HUES48 (cell line): ENCODE measurements around the gene TXLNG.
"Not testable (repeated sequence)": the region's sequence is repeated elsewhere in the genome, so short reads cannot be mapped to it uniquely, and the experiment has no call there.

Experiments
- H3K27ac ChIP-seq: one replicate; pipeline ENCODE4 v1.7.0; 2013; ENCODE audit warnings: low read depth, low read length, inconsistent platforms
- H3K27me3 ChIP-seq: 2 replicates; pipeline ENCODE4 v1.6.1; 2013; ENCODE audit warnings: mild to moderate bottlenecking, low read length; ENCODE audit not compliant: control insufficient read depth, insufficient read depth
- H3K36me3 ChIP-seq: 2 replicates; pipeline ENCODE4 v1.6.1; 2013; ENCODE audit warnings: low read length; ENCODE audit not compliant: control insufficient read depth, insufficient read depth
- H3K4me1 ChIP-seq: 2 replicates; pipeline ENCODE4 v1.6.1; 2013; ENCODE audit warnings: mild to moderate bottlenecking, low read length; ENCODE audit not compliant: control insufficient read depth, insufficient read depth
- H3K4me3 ChIP-seq: 2 replicates; pipeline ENCODE4 v1.5.1; 2013; ENCODE audit warnings: mild to moderate bottlenecking, low read depth, low read length
- H3K9ac ChIP-seq: 2 replicates; pipeline ENCODE4 v1.6.1; 2013; ENCODE audit warnings: mild to moderate bottlenecking, low read depth, low read length, moderate library complexity
- H3K9me3 ChIP-seq: 2 replicates; pipeline ENCODE4 v1.6.1; 2013; ENCODE audit warnings: low read length; ENCODE audit not compliant: control insufficient read depth, insufficient read depth

The TXLNG gene

DNA sequence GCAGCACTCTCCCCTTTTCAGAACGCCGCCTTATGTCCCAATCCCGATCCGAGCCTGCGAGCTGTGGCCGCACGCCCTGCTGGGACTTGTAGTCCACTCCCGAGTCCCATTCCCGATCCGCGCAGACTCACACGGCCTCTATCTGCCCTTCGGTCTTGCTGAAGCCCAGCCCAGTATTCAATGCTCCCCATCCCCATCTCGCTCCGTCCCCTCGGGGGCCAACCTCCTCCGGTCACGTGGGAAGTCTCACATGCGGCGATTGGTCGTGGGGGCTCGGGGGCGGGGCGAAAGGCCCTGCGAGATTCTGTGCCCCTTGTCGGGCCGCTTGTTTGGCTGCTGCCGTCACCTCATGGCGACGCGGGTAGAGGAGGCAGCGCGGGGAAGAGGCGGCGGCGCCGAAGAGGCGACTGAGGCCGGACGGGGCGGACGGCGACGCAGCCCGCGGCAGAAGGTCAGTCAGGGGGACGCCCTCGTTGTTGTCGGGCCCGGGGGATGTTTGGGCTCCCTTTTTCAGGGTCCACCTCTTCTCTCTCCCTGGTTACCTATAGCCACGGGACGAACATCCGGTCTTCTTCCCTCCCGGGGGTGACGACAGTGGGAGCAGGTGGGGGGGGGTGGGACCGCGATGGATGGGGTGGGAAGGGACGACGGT, at the start of gene TXLNG:
Gene TXLNG (plus strand): TSS at position 328 of the 652 bp plus-strand sequence. CDS start 22 bp downstream, at position 350.
- Histone ChIP-seq H3K27ac (peak within 1 kb of the TSS; percentile 92), H3K4me3 (peak within 1 kb of the TSS; percentile 90), H3K9me3 (no peaks in the 10 kb centered on the region), H3K27me3 (no peaks in the 10 kb centered on the region), H3K4me1 (peaks cover 10% of the 10 kb centered on the region), H3K9ac (peak within 1 kb of the TSS; percentile 81), H3K36me3 (peaks cover 30% of the 10 kb centered on the region)

DNA sequence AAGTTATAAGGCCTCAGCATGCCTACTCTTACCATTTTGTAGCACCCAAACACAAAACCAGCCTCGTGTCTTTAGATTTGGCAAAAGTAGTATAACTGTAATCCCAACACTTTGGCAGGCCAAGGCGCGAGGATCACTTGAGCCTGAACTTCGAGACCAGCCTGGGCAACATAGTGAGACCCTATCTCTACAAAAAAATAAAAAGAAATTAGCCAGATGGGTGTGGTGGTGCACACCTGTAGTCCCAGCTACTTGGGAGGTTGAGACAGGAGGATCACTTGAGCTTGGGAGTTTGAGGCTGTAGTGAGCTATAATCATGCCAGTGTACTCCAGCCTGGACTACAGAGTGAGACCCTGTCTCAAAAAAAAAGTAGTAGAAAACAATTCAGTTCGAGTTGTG, 49.2 kb upstream of the TXLNG start:
- Histone ChIP-seq H3K27ac (no peak overlapping the region), H3K9me3 (no peaks in the 10 kb centered on the region), H3K36me3 (peaks cover 77% of the 10 kb centered on the region), H3K4me1 (no peaks in the 10 kb centered on the region), H3K9ac (no peak overlapping the region), H3K27me3 (no peaks in the 10 kb centered on the region), H3K4me3 (no peak overlapping the region)

DNA sequence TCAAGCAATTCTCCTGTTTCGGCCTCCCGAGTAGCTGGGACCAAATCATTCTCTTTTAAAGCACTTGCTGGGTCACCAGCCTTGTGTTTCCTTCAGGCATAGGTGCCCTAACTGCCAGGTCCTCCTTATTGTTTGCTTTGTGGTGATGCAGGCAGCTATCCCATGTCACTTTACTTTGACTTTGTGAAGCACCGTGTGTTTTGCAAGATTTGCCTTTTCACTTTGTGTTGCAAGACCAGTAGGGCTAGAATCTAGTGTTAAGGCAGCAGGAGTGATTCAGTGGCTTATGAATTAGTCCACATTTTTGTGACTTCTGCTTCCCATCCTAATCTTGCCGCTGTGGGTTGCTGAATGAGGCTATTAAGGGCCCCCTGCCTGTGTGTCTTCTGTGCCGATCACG, 46.7 kb upstream of the TXLNG start:
- H3K4me3 ChIP-seq, result no peak overlapping the region
- H3K4me1 ChIP-seq, result no peaks in the 10 kb centered on the region
- H3K27ac ChIP-seq, result no peak overlapping the region
- no peaks in the 10 kb centered on the region for H3K9me3 ChIP-seq
- no peak overlapping the region for H3K9ac ChIP-seq
- H3K36me3 ChIP-seq, result peaks cover 92% of the 10 kb centered on the region
- no peaks in the 10 kb centered on the region for H3K27me3 ChIP-seq

DNA sequence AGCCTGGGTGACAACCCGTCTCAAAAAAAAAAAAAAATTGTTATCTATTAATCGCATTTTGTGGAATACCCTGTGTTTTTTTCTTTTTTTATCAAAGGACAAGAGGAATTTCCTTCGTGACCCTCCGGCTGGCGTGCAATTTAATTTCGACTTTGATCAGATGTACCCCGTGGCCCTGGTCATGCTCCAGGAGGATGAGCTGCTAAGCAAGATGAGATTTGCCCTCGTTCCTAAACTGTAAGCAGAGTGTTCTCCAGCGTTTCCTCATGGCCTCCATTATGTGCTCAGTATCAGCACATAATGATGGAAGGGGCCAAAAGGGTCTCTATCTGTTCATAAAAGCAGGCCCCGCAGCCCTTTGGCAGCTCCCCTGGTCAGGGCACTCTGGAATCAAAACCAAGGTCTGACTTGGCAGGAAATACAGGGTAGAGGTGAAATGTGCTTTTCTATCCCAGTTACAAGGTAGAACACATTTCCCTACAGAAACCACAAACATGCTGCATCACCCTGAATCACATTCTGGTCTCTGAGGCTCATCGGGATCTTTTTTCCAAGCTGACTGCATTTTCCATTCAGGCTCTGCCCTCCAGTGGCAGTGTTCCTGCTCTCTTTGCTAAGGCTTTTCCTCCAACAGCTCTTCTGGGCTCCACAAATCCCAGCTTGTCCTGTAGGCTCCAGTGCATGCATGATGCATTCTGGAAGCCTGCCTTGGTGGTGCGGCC, 42.5 kb upstream of the TXLNG start:
- Histone ChIP-seq H3K9ac (no peak overlapping the region), H3K9me3 (no peaks in the 10 kb centered on the region), H3K27me3 (no peaks in the 10 kb centered on the region), H3K27ac (no peak overlapping the region), H3K4me3 (no peak overlapping the region), H3K36me3 (peaks cover 89% of the 10 kb centered on the region), H3K4me1 (no peaks in the 10 kb centered on the region)

DNA sequence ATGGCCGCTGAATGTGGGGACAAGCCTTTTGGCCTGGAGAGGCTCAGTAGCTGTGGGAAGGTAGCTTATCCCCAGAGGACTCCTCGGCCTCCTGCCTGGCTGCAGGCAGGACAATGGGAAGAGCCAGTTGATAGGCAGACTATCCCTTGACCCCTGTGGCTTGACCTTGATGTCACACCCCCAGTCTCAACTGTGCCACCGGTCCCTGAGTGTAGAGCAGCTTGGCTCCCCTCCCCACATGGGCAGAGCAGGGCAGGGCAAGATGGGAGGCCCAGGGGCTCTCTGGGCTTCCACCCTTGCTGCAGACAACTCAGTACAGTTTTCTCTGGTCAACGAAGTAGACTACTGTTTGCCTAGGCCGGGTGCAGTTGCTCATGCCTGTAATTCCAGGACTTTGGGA, 41.2 kb upstream of the TXLNG start:
- H3K4me1 ChIP-seq, result no peaks in the 10 kb centered on the region
- no peaks in the 10 kb centered on the region for H3K27me3 ChIP-seq
- H3K4me3 ChIP-seq, result no peak overlapping the region
- peaks cover 88% of the 10 kb centered on the region for H3K36me3 ChIP-seq
- no peak overlapping the region for H3K9ac ChIP-seq
- H3K9me3 ChIP-seq, result no peaks in the 10 kb centered on the region
- no peak overlapping the region for H3K27ac ChIP-seq

DNA sequence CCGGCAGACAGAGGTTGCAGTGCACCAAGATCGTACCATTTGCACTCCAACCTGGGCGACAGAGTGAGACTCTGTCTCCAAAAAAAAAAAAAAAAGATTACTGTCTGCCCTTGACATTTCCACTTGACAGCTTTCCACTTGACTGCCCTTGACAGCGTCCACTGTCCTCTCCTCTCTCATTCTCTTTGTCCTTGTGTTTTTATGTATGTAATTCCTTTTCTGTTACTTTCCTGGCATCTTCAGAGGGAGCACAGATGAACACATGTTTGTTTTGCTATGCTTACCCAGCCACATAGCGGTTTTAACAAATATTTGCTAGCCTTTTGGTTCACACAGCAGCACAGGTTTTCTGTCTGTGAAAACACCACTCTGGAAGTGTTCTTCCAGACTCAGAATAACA, 40.6 kb upstream of the TXLNG start:
- no peak overlapping the region for H3K27ac ChIP-seq
- no peaks in the 10 kb centered on the region for H3K4me1 ChIP-seq
- H3K9me3 ChIP-seq, result no peaks in the 10 kb centered on the region
- no peak overlapping the region for H3K4me3 ChIP-seq
- no peak overlapping the region for H3K9ac ChIP-seq
- peaks cover 89% of the 10 kb centered on the region for H3K36me3 ChIP-seq
- no peaks in the 10 kb centered on the region for H3K27me3 ChIP-seq

DNA sequence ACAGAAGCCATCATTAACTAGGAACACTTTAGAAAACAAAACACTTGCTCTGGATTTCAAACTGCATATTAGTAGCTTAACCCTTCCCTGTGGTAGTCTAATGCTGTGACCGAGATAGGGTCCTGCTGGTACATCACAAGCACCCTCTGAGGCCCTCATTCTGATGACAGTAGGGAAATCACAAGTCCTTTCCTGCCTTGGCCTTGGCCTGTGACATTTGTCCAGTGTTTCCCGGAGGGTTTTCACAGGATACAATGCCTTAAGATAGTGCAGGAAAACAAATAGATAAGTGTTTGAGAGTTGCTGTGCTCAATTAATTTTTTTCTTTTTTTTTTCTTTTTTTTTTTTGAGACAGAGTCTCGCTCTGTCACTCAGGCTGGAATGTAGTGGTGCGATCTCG, 37.8 kb upstream of the TXLNG start:
- peaks cover 81% of the 10 kb centered on the region for H3K36me3 ChIP-seq
- H3K27me3 ChIP-seq, result no peaks in the 10 kb centered on the region
- no peak overlapping the region for H3K27ac ChIP-seq
- no peak overlapping the region for H3K4me3 ChIP-seq
- H3K9me3 ChIP-seq, result no peaks in the 10 kb centered on the region
- H3K9ac ChIP-seq, result no peak overlapping the region
- no peaks in the 10 kb centered on the region for H3K4me1 ChIP-seq

DNA sequence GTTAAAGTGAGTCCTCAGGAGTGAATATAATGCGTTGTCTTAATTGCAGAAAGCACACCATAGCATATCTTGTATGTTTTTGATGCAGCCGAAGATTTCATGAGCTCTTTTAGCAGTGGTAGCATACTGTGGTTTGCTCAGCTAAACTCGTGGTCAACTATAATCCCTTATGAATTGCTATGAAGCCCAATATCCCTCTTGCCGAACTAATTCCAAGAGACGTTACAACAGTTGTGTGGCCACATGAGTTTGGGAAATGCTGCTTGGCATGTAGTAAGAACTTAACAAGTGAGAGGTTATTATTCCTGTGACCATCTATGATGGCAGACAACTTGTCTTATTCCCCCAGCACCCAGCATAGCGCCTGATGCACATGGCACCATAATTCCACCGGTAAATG, 36.1 kb upstream of the TXLNG start:
- Histone ChIP-seq H3K4me3 (no peak overlapping the region), H3K27me3 (no peaks in the 10 kb centered on the region), H3K36me3 (peaks cover 80% of the 10 kb centered on the region), H3K4me1 (no peaks in the 10 kb centered on the region), H3K9ac (no peak overlapping the region), H3K9me3 (no peaks in the 10 kb centered on the region), H3K27ac (no peak overlapping the region)

DNA sequence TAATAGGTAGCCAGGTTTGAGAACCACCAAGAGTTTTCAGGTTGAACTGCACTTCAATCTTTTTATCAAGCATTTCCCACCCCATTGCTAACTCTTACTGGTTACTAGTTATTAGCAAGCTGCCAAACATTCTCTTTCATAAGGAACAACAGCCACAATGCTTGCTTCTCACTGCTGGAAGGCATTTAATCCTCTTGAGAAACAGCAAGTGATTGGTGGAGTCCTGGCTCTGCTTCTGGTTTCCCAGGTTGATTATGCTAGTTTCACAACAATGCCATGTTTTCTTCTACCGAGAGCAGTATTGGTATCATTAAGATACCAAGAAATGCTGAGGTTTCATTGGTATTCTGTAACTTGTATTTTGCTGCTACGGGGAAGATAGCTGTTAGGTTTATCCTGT, 32.2 kb upstream of the TXLNG start:
- Histone ChIP-seq H3K27me3 (no peaks in the 10 kb centered on the region), H3K27ac (peak overlapping the region; percentile 8), H3K36me3 (peaks cover 79% of the 10 kb centered on the region), H3K4me1 (peaks cover 5% of the 10 kb centered on the region; the same call in 1 of the 2 replicates), H3K9me3 (no peaks in the 10 kb centered on the region), H3K4me3 (no peak overlapping the region), H3K9ac (no peak overlapping the region)

DNA sequence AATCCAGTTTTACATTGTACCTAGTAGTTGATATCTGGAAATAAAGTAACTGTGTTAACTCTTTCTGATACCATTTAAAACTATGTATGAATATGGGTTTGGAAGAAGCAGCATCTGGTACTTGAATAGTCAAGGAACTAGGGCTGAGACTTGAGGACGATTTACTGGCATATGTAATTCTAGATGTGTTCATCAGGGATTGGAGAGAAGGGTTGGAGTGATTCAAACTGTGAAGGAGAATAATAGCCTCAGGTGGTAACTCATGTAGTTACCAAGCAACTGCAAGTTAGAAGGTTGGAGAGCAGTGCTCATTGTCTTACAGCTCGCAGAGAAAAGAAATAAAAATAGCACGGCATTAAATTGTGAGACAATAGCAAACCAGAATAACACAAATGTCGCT, 29.5 kb upstream of the TXLNG start:
- Histone ChIP-seq H3K36me3 (peaks cover 86% of the 10 kb centered on the region), H3K9me3 (no peaks in the 10 kb centered on the region), H3K4me1 (peaks cover 5% of the 10 kb centered on the region; the same call in 1 of the 2 replicates), H3K9ac (no peak overlapping the region), H3K4me3 (no peak overlapping the region), H3K27me3 (no peaks in the 10 kb centered on the region), H3K27ac (no peak overlapping the region)

DNA sequence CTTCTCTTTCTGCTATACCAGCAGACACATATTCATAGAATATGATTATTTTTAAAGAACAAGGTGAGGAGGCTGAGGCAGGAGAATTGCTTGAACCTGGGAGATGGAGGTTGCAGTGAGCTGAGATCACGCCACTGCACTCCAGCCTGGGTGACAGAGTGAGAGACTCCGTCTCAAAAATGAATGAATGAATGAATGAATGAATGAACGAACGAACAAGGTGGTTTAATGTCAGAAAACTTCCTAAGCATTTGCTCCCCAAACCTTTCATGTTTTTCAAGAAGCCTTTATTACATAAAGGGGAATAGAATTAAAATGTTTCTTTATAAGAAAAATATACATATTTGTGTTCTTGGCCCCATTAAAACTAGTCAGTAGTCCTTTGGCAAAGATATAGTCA, 24.8 kb upstream of the TXLNG start:
- H3K27ac ChIP-seq, H3K9ac ChIP-seq, H3K27me3 ChIP-seq, H3K9me3 ChIP-seq, H3K4me3 ChIP-seq: not testable (repeated sequence)
- Histone ChIP-seq H3K36me3 (peaks cover 46% of the 10 kb centered on the region), H3K4me1 (peaks cover 13% of the 10 kb centered on the region; the same call in 1 of the 2 replicates)
